Hindlimb muscle (tissue), 1 donor: ENCODE measurements around the gene FAM184B. TPM values are rescaled to one million over a fixed set of nuclear protein-coding genes. Genes with fewer than 3 reads are reported as not detected.

Experiments
- DNase-seq: peaks from one replicate; pipeline ENCODE4 v3.0.0-alpha.2; 2013
- polyA plus RNA-seq: library from polyadenylated mRNA; unstranded; fragments of 120-200 nt; gene quantifications from one replicate; pipeline ENCODE4 v1.2.1, GENCODE V29; 2013; ENCODE audit not compliant: insufficient read length

The FAM184B gene
- polyA plus RNA-seq, 1 donor, result 5.7 TPM

GRCh38 chr4:17633600-17633999 lies 147.8 kb downstream of the FAM184B start:
- no peak for DNase-seq

GRCh38 chr4:17630228-17630627 lies 151.2 kb downstream of the FAM184B start:
- no peak for DNase-seq

DNA sequence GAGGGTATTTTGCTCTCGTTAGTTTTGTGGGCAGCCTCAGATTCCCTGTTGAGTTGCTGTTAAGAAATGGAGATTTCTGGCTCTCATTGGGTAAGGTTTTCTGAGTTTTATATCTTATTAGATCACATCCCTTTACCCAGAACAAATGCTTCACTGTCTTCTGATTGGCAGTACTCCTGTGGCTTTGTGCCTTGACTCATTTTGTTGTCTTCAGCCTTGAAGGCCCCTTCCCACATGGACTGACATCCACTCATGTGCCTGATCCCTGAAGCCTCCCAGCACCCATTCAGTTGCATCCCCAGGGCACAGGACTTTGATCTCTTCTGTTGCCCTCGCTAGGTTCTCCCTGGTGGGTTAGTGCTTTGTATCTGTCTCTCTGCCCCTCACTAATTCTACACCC lies 156.6 kb downstream of the FAM184B start:
- no peak for DNase-seq

DNA sequence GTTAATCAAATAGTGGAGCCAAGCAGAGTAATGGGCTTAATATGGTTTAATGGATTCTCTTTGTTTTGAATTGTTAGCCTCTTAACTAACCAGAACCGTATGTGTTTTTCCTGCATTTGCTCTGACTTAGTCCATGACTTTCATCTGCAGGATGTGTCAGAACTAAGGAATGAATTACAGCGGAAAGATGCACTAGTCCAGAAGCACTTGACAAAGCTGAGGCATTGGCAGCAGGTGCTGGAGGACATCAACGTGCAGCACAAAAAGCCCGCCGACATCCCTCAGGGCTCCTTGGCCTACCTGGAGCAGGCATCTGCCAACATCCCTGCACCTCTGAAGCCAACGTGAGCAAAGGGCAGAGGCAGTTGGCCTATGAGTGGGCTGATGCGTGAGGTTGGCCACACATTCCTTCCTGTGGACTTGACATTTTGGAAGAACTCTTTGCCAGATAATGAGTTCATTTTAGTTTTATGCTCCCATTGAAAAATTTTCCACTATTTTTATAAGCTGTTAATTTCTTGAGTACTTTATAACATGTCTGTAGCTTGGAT lies 157.9 kb downstream of the FAM184B start:
- DNase-seq, result no peak

DNA sequence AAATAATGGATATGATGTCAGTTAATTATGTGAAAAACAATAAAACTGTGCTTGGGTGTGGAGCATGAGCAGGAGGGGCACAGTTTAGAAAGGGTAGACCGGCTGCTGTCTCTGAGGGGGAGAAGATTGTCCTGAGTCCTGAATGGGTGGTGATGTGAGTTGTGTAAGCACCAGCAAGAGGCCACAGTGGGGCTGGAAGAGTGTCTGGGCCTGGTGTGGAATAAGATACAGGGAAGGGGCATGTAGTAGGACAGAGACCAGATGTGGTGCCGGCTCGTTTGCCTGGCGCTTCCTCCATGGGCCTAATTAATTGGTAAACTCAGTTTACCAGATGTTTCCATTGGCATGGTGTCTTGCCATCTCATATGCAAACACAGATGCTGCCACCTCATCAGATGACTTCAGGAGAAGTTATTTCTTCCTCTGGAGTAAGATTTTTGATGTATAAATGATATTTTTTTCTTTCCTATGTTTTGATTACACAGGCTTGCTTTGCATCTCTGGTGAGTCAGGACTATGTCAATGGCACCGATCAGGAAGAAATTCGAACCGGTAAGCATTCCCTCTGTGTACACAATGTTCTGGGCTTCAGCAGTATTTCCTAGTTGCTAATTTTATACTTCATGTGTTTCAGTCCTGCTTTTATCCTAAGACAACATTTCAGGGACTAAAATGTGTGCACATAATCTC lies 161.9 kb downstream of the FAM184B start:
- no peak for DNase-seq

DNA sequence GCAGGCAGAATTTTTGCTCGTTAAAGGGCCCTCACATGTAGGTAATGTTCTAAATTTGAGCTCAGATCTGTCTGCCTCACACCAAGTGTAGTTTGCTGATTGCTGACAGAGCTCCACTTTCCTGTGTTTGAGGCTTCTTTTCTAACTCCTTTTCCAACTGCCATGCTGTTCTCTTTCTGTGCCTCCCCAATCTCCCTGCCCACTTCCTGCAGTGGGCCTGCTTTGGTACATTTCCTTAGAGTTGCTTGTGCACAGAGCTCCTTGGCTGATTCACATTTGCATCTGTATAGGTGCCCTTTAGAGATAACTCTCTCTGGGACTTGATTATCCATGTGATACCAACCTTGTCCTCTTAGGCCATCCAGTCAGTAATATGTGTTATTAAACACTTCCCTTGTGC lies 162.5 kb downstream of the FAM184B start:
- no peak for DNase-seq

DNA sequence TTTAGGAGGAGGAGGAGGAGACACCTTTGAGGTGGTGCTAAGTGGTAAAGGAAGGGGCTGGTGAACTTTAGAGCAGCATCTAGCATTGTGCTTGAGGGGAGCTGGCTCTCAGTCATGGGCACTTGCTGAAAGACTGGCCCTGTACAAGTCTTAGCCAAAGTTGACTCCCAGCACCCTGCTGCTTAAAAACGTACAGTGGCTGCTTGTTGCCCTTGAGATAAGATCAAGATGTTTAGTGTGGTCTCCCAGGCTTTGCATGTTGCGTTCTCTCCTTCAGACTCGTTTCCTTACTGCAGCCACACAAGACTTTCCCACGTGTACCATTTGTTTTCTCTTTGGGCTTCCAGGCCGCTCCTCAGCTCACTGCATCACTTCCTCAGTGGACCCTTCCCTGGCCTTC lies 165.1 kb downstream of the FAM184B start:
- DNase-seq, result no peak

DNA sequence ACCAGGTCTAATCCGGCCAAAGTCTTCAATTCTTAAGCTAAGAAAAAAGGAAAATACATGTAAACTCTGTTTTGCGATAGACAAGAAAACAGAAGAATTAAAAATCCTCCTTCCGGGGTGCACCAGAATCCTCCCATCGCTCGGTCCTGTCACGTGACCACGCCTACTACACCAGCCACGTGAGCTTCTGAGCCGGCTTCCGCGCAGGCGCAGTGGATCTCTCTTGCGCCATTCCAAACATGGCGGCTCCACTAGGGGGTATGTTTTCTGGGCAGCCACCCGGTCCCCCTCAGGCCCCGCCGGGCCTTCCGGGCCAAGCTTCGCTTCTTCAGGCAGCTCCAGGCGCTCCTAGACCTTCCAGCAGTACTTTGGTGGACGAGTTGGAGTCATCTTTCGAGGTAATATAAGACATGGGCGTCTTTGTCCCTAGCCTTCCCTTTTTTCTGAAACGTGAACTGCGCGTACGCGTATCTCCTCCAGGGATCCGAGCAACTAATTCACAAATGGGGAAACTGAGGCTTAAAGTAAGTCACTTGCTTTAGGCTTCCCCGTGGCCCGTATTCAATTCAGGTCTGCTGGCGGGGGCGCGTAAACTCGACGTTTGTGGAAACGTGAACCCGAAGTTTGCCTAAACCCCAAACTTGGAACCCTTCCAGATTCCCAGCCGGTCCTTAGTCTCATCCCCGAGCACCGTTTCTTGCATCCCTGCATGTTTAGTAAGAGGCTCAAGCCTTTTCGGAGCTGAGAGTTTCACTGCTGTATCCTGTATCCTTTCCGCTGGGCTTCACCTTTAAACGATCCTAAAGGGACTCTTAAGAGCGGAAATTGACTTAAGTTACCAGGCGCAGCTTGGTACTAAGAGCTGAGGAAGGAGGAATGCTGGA lies 166.8 kb downstream of the FAM184B start, which contains the start of gene MED28:
Gene MED28, plus strand, starts transcription at position 226 of the 884 bp plus-strand sequence. Its CDS starts 14 bp downstream, at position 240.
- DNase-seq, result peak; percentile 95

DNA sequence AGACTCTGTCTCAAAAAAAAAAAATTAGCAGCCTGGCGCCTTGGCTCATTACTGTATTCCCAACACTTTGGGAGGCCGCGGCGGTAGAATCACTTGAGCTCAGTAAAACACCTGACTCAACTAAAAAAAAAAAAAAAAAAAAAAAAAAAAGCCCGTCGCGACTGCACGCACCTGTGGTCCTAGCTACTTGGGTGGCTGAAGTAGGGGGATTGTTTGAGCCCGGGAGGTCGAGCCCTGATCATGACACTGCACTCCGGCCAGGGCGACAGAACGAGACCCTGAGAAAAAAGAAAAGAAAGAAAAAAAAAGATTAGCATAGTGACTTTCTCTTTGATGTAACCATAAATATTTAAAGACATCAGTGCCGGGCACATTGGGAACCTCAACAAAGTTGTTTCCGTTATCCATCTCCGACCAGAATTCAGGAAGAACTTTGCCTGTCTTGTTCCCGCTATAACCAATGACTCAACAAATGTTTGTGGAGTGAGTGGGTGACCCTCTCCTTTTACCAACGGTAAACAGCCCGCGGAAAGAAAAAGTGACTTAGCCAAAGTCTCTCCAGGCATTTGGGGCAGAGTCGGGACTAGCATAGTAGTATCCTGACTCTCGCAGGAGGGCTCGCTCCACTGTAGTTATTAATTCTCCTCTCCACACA lies 167.5 kb downstream of the FAM184B start:
- no peak for DNase-seq

- no peak for DNase-seq
These were observed 176.2 kb downstream of the FAM184B start for GRCh38 chr4:17605236-17605635.

- no peak for DNase-seq
These were observed 181.6 kb downstream of the FAM184B start for GRCh38 chr4:17599826-17600225.

DNA sequence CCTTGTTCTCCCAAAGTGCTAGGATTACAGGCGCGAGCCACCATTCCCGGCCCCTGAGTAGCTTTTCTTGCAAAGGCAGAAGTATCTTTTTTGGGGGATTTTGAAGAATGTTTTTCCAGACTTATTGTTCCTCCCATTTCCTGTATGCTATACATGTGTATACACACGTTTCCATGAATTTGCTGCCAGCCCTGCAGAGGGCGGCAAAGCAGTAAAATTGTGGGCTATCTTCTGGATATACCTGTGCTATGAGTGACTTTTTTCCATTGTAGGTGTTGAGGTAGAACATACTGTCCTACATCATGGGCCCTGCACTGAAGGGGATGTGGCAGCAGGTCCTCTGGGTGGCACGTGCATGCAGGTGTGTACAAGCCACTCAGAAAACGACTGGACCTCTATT lies 183.9 kb downstream of the FAM184B start:
- no peak for DNase-seq

GRCh38 chr4:17595471-17596005 lies 185.9 kb downstream of the FAM184B start:
- DNase-seq, result no peak

GRCh38 chr4:17589355-17589754 lies 192.1 kb downstream of the FAM184B start:
- no peak for DNase-seq

DNA sequence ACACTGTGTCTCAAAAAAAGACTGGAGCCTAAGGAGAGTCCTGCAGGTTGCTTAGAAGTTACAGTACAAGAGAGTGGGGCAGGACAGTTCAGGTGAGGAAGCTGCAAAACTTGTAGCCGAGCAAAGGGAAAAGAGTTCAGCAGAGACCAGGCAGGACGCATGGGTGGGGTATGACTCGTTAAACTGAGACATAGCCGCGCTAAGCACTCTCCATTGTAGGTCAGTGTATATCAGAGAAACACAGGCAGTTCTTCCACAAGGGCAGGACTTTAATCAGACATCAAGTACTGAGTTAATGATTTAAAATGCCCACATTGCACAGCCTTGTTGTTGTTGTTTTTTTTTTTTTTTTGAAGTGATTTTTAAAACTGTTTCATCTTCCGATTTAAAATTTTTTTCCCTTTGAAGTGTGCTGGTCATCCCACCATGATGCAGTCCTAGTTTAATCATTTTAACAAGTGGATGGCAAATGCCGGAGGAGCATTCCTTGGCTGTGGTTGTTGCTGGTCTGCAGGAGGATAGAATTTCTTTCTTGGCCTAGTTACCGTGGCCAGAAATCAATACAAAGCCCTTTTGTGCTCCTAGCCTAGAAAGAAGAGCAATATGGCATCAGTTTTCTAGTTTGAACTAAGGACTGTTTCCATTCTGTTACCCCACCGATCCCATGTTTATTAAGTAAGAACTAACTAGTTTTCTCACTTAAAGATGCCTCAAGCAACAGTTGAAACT lies 194.2 kb downstream of the FAM184B start:
- DNase-seq, result no peak

GRCh38 chr4:17584521-17585213 lies 196.8 kb downstream of the FAM184B start:
- no peak for DNase-seq

DNA sequence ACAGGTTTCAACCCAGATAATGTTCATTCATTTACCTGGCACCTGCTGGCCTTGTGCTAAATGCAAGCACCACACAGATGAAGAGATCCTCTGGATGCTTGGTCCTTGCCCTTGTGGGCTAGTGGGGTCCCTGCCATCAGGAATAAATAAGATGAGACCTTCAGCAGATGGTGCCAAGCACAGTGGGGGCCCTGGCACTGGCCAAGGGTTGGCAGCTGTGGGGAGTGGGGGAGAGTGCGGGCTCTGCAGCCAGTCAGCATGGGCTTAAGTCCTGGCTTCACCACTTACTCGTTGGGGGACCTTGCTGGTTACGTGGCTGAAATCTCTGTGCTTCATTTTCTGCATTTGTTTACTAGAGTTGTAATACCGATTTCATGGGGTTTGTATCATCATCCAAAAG lies 197.5 kb downstream of the FAM184B start:
- no peak for DNase-seq

GRCh38 chr4:17583276-17583675 lies 198.1 kb downstream of the FAM184B start:
- DNase-seq, result no peak

DNA sequence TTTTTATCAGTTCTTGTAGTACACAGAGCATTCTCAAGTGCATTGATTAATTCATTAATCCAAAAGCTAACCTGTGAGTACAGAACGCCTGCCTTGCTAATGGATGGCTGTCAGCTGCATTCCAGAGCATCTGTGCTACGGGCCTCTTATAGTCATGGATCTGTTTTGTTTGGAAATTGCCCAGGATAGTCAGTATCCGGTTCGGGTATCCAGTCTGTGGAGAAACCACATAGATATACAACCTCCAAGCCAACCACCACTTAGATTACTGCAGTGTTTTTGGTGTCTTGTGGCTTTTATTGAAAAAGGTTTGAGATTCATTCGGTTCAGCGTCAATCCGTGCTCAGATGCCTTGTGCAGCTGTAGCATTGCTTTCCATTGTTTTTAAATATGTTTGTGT lies 200.5 kb downstream of the FAM184B start:
- DNase-seq, result no peak
